HTR-8/SVneo (cell line): ENCODE results near the gene AHDC1.
"Not testable (repeated sequence)": the region's sequence is repeated elsewhere in the genome, so short reads cannot be mapped to it uniquely, and the experiment has no call there.

ENCODE experiments used
- DNase-seq: peaks from one replicate; pipeline ENCODE4 v3.0.0; 2011; ENCODE audit warnings: low spot score, mixed read lengths; ENCODE audit not compliant: insufficient read length
- FAIRE-seq: peaks from 2 replicates; lab custom pipeline; 2011; peaks lifted over from hg19 to GRCh38; lab: Jason Lieb, UNC

AHDC1 gene, protein sequence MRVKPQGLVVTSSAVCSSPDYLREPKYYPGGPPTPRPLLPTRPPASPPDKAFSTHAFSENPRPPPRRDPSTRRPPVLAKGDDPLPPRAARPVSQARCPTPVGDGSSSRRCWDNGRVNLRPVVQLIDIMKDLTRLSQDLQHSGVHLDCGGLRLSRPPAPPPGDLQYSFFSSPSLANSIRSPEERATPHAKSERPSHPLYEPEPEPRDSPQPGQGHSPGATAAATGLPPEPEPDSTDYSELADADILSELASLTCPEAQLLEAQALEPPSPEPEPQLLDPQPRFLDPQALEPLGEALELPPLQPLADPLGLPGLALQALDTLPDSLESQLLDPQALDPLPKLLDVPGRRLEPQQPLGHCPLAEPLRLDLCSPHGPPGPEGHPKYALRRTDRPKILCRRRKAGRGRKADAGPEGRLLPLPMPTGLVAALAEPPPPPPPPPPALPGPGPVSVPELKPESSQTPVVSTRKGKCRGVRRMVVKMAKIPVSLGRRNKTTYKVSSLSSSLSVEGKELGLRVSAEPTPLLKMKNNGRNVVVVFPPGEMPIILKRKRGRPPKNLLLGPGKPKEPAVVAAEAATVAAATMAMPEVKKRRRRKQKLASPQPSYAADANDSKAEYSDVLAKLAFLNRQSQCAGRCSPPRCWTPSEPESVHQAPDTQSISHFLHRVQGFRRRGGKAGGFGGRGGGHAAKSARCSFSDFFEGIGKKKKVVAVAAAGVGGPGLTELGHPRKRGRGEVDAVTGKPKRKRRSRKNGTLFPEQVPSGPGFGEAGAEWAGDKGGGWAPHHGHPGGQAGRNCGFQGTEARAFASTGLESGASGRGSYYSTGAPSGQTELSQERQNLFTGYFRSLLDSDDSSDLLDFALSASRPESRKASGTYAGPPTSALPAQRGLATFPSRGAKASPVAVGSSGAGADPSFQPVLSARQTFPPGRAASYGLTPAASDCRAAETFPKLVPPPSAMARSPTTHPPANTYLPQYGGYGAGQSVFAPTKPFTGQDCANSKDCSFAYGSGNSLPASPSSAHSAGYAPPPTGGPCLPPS (N-terminal part only)

DNA sequence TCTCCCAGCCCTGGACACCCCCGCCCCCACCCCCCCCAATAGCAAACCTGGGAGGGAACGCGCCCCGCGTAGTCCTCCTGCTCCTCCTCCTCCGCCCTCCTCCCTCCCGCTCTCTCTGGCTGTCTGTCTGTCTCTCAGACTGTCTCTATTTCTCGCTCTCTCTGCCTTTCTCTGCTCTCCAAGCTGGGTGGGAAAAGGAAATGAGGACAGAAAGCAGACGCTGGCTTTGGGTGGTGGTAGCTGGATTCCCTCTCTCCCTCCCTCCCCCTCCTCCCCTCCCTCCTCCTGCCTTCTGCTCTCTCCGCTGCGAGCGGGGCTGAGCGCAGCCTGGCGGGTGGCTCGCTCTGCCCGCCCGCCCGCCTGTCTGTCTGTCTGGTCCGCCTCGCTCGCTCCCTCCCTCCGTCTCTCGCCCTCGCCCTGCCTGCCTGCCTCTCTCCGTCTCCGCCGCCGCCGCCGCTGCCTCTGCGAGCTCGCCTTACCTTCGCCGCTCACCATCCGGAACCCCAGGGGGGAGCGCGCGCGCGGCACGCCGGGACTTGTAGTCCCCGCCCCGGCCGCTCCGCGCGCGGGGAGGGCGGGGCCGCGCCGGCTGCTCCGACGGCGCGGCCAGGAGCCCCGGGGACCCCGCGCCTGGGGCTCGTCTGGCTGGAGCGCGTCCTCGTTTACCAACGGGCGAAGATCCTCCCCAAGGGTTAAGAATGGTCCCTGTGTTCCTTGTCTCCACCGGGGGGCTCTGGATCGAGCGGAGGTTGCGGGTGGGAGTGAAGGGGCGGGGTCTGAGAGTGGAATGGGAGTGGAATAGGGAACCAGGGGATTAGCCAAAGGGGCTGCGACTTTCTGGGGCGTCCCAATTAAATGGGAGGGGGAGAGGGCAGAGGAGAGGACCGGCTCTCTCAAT lies at the start of gene AHDC1:
Gene AHDC1 (minus strand): TSS at position 464 of the 898 bp plus-strand sequence. CDS start 52,029 bp downstream, outside the sequence.
- DNase-seq (peak; percentile 82), FAIRE-seq (peak; percentile 59)

DNA sequence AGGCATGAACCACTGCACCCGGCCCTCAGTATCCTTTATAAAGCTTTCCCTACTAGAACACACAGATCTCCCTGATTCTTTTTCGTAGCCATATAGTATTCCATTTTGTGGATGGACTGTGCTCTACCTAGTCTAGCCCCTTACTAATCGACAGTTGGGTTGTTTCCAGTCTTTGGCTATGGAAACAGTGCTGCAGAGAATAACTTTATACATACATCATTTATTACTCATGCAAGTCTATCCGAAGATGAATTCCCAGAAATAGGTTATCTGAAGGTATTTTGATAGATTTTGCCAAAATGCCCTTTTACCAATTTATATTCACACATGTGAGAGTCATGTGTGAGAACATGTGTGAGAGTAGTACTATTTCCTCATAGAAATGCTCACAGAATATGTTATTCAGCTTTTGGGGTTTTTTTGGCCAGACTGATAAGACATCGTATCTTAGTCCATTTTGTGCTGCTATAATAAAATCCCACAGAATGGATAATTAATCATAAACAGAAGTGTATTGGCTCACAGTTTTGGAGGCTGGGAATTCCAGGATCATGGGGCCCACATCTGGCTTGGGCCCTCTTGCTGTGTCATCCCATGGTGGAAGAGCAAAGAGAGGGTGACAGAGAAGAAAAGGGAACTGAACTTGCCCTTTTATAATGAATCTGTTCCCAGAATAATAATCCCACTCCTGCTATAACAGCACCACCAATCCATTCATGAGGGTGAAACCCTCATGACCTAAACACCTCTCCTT lies 48.3 kb upstream of the AHDC1 start:
- no peak for DNase-seq
- FAIRE-seq = no peak

DNA sequence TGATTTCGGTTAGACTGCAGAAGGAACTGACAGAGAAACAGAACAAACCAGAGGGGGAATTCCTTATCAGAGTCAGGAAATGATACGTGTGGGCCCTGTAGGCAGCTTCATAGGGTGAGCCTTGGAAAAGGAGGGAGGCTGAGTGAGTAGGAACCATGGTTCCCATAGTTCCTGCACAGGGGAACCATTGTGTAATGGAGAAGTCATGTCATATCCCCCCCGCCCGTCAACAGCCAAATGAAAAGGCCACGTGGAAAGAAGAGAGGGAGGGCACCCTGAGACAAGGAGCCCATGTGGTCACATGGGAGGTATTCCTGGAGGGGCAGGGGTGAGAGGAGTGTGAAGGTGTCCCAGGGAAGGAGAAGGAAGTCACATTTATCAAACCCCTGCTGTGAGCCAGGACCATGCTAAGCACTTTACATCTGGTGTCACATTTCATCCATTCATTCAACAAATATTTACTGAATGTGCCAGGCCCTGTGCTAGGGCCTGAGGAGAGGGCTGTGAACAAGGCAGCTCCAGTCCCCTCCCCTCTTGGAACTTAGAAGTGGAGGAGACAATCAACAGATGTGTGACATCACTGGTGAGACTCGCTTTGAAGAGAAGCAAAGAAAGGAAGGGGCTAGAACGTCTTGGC lies 46.7 kb upstream of the AHDC1 start:
- FAIRE-seq (no peak), DNase-seq (peak; percentile 26)

DNA sequence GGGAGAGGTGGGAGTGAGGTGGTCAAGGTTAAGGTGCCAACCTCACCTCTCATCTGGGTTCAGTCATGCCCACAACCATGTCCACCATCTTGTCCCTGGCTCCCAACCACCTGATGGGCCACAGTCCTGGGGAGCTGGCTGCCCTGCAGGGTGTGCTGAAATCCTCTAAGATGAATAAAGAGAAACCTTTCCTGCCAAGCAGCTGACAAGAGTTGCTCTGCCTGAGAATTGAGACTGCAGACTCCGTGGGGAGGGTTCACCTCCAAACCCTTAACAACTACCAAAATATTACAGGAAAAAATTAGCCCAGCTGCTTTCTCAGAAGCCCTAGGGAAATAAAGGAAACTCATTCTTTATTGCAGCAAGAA lies 46.2 kb upstream of the AHDC1 start:
- no peak for FAIRE-seq
- DNase-seq = no peak

DNA sequence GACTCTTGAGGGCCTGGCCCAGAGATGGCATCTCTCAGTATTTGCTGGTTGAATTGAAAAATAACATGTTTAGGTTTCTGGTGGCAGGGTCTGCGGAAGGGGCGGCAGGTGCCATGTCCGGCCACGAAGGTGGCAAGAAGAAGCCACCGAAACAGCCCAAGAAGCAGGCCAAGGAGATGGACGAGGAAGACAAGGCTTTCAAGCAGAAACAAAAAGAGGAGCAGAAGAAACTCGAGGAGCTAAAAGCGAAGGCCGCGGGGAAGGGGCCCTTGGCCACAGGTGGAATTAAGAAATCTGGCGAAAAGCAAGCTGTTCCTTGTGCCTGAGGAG lies 45.3 kb upstream of the AHDC1 start:
- DNase-seq (no peak), FAIRE-seq (no peak)

DNA sequence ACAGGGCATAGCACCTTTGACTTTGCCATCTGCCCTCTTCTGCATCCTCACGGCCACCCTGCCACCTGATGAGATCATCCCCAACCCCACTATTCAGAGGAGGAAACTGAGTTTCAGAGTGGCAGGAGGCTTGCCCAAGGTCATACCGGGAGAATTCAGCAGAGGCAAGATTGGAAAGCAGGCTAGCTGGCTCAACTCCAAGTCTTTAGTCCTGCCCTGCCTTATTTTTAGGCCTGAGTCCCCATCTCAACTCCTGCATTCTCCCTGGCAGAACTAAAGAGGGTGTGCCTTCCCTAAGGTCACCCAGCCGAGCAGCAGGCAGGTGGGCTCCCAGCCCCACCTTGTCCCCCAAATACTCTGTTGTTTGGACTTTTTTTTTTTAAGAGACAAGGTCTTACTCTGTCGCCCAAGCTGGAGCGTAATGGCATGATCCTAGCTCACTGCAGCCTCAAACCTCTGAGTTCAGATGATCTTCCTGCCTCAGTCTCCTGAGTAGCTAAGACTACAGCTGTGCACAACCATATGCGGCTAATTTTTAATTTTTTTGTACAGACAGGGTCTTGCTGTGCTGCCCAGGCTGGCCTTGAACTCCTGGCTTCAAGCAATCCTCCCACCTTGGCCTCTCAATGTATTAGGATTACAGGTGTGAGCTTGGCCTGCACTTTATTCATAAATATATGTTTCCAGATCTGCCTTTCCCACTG lies 44.8 kb upstream of the AHDC1 start:
- DNase-seq (no peak), FAIRE-seq (no peak)

DNA sequence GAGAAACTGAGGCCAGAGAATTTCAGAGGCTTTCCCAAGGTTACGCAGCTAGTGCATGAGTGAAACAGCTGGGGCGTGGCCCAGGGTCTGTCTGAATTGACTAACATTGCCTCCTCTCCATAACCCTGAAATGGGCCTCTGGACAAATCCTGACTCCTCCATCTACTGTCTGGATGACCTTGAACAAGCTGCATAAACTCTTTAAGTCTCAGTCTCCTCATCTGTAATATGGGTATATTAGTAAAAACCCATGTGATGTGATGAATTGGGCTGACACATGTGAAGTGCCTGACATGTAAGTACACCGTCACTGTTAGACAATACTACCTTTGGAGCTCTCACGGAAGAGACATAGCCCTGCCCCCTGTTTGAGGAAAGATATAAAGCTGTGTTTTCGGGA lies 43.4 kb upstream of the AHDC1 start:
- no peak for DNase-seq
- FAIRE-seq = no peak

DNA sequence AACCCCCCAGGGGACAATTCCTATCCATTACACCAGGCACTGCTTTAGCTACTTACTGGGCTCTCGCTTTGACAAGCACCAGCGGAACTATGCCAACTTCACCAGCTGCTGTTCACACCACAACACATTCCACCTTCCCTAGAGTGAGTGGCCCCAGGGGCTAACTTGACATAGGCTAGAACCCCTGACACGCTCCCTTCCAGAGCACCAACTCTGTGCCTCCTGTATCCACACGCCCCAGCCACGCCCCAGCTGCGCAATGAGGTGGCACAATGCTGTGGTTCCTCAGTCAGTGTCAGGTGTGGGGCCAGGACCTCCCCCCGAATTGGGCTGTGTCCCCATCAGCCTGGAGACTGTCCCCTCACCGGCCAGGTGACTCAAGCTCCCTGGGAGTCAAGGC lies 42.7 kb upstream of the AHDC1 start:
- DNase-seq (no peak), FAIRE-seq (no peak)

DNA sequence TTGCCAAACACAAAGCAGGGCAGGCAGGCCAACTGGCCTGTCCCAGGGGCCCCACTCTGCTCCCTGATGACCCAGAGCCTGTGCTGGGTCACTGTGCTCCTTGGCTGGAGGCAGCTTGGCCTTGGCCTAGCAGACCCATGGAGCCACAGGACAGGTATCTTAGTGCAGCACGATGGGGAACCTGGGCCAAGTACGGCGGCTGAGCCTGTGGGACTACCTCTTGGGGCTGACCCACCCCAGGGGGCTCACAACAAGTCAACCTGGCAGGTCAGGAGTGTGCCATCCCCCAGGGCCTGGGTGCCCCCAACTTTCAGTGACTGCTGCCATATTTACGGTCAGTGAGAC lies 41.1 kb upstream of the AHDC1 start:
- DNase-seq (no peak), FAIRE-seq (no peak)

DNA sequence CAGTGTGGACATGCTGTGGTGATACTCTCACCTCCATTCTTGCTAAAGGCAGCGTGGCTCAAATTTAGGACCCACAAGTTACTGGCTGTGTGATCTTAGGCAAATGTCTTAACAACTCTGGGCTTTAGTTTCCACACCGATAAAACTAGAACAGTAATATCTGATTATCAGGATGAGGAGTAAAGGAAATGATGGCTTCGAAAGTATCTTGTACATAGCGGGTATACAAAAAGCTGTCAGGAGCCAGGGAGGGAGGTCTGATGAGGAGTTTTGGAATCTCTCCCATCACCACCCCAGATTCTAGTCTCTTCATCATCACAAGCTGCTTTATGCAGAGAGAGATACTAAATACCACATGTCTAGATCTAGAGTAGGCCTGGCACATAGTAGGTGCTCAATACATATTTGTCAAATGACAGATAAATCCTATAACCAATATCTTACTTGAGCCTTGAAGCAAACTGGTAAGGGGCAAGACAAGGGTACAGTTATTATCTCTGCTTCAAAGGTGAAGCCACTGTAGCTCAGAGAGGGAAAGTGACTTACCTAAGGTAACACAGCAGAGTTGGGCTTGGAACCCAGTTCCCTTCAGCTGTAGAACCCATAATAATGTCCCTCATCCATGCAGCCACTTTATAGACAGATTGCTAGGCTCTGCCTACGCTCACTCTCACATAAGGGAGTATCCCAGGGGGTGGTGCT lies 40.6 kb upstream of the AHDC1 start:
- FAIRE-seq (no peak), DNase-seq (no peak)

DNA sequence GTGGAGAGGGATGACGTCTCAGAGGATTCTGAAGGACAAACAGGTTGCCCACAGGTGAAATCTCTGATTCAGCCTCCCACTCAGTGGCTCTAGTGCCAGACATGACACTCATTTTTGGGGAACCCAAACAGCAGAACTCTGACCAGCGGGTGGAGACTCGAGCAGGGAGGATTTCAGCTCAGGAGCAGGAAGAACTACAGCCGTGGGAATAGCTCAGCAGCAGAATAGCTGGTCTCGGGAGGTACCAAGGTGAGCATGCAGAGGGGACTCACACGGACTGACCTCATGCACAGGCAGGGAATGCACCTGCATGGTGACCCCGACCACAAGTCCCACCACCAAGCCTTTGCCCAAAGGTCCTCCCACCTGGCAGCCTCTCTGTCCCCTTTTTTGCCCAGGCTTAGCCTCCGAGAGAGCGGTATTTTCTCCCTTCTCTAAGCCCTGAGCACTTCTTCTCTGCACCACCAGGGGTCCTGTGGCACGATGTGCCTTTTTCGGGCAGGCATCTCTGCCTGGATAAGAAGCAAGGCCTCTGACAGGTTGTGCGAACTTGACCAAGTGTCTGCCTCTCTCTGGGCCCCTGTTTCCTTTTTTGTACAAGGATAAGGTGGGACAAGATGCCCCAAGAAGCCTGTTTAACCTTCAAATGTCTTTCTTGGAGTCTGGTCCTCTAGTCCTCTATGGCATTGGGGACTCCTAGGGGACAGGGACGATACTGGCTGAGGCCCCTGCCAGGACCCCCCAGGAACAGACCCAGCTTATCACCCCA lies 39.8 kb upstream of the AHDC1 start:
- no peak for DNase-seq
- FAIRE-seq = no peak

DNA sequence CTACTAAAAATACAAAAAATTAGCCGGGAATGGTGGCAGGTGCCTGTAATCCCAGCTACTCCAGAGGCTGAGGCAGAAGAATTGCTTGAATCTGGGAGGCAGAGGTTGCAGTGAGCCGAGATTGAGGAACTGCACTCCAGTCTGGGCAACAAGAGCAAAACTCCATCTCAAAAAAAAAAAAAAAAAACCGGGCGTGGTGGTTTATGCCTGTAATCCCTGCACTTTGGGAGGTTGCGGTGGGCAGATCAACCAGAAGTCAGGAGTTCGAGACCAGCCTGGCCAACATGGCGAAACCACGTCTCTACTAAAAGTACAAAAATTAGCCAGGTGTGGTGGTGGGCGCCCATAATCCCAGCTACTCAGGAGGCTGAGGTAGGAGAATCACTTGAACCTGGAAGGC lies 36.6 kb upstream of the AHDC1 start:
- DNase-seq, FAIRE-seq: not testable (repeated sequence)

DNA sequence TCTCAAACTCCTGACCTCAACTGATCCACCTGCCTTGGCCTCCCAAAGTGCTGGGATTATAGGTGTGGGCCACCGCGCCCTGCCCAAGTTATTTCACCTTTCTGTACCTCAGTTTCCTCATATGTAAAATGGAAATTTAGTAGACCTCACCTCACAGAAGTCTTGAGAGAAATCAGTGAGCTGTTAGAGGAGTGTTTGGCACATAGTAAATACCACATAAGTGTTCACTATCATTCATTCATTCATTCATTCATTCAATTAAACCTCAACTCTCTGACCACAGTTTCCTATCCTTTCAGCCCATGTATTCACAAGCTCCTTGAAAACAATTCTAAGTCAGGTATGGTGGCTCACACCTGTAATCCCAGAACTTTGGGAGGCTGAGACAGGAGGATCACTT lies 34.9 kb upstream of the AHDC1 start:
- DNase-seq (no peak), FAIRE-seq (no peak)

DNA sequence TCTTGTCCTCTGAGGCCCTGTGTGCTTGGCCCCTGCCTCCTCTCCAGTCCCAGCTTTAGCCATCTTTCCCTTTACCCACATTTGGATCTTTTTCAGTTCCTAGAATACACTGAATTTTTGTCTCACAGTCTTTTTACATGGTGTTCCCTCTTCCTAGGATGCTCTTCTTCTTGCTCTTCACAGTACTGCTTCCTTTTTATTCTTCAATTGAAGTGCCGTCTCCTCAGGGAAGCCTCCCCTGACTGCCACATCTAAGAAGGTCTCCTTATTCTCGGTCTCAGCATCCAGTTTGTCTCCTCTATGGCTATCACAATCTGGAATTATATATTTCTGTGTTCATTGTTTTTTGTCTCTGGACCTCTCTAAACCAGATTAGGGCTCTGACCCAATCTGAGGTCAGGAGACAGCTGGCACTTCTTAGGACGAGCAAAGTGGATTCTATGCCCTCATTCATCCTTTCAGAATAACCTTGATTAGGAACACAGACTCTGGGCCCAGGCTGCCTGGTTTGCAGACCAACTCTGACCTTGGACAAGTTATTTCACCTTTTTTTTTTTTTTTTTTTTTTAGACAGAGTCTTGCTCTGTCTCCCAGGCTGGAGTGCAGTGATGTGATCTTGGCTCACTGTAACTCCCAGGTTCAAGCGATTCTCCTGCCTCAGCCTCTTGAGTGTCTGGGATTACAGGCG lies 34.2 kb upstream of the AHDC1 start:
- FAIRE-seq (no peak), DNase-seq (no peak)

DNA sequence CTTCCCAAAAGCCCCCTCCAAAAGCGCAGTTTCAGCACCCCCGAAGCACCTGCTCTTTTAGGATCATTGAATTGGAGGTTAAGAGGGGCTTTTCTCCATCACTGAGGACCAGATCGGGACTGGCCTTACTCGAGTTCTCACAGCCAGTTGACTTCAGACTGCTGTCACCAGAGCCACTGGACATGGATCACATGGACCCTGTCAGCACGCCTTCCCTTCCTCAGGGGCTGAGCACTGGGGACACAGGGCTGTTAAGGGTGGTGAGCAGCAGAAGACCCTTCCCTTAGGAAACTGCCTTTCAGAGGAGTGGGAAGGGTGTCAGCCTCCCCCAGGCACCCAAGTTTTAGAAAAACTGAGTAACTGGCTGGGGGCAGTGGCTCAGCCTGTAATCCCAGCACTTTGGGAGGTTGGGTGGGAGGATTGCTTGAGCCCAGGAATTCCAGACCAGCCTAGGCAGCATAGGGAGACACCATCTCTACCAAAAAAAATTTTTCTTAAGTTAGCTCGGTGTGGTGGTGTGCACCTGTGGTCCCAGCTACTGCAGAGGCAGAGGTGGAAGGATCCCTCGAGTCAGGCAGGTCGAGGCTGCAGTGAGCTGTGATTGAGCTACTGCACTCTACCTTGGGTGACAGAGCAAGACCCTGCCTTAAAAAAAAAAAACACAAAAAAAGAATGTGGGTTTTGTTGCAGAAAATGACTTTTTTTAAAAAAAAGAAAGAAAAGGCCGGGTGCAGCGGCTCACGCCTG lies 31.6 kb upstream of the AHDC1 start:
- FAIRE-seq = no peak
- no peak for DNase-seq

DNA sequence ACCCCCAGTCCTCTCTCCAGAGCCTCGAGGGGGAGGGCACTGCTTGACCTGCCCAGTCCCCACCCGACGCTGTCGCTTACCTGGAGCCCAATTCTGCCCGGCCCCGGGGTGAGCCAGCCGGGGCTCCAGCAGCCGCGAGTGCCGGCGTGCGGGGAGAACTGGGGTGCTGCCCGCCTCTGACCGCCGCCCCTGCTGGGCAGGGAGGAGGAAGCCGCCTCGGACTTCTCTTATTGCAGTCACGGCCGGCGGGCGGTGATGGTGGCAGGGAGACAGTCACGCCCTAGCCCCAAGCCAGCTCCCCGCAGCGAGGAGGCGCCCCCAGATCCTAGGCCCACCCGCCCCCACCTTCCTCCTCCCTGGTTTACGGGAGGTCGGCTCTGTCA lies 31.0 kb upstream of the AHDC1 start, which contains the start of gene FGR:
Gene FGR (minus strand): TSS at position 201 of the 383 bp plus-strand sequence. CDS start 11,269 bp downstream, outside the sequence.
- no peak for DNase-seq
- no peak for FAIRE-seq
